K562 (cell line): Measurements from ENCODE around the gene UBQLNL. TPM values are rescaled to one million over a fixed set of nuclear protein-coding genes. Genes with fewer than 3 reads are reported as not detected.
A peak's percentile ranks its signal among the peaks of the same experiment; 100 is the strongest.

Source experiments
- AFF4 ChIP-seq: sonication (generic); formaldehyde crosslinking; IDR thresholded peaks from 2 replicates; pipeline ENCODE4 v1.8.0; 2023; ENCODE audit warnings: mild to moderate bottlenecking, missing genetic modification reagents
- ATF1 ChIP-seq, 2 experiments: fragments of 450-650 bp in 1 of 2; IDR thresholded peaks; 2 replicates each; pipeline ENCODE4 v1.6.1; 2016; ENCODE audit warnings: missing compliant biosample characterization in 1 of 2, missing genetic modification characterization in 1 of 2
- CREB3L1 ChIP-seq: fragments of 450-650 bp; IDR thresholded peaks from 2 replicates; pipeline ENCODE4 v1.6.1; 2014; ENCODE audit warnings: low read depth, mild to moderate bottlenecking, moderate library complexity, borderline replicate concordance
- RBM22 ChIP-seq: fragments of 200-400 bp; formaldehyde crosslinking; IDR thresholded peaks from 2 replicates; pipeline ENCODE4 v1.6.1; 2018; ENCODE audit warnings: low read length, low read depth; ENCODE audit not compliant: poor library complexity, severe bottlenecking
- ZC3H4 ChIP-seq: sonication (generic); formaldehyde crosslinking; IDR thresholded peaks from 2 replicates; pipeline ENCODE4 v1.9.0; 2021; ENCODE audit warnings: missing genetic modification reagents, borderline replicate concordance
- ZNF444 ChIP-seq: fragments of 250-450 bp; sonication (Bioruptor Pico); IDR thresholded peaks from 2 replicates; pipeline ENCODE4 v1.4.0; 2020; ENCODE audit warnings: mild to moderate bottlenecking, moderate library complexity
- ZNF589 ChIP-seq: fragments of 200-800 bp; sonication (Bioruptor generic); IDR thresholded peaks from 2 replicates; pipeline ENCODE4 v1.6.1; 2016; ENCODE audit warnings: low read depth, missing genetic modification characterization, missing compliant biosample characterization
- ZNF668 ChIP-seq: fragments of 250-450 bp; sonication (Bioruptor Pico); IDR thresholded peaks from 2 replicates; pipeline ENCODE4 v1.8.0; 2022; ENCODE audit warnings: mild to moderate bottlenecking, inconsistent platforms
- polyA plus RNA-seq, 8 experiments: library from polyadenylated mRNA; depleted of rRNA in 4 of 8; stranded (reverse) in 5 of 8; unstranded in 3 of 8; fragments of >200 nt; fragmentation: Nextera tagmentation in 2 of 8; fragmentation: Illumina TruSeq in 1 of 8; extraction: Ambion mirVana in 2 of 8; extraction: Trizol in 1 of 8; gene quantifications; 2 replicates each; pipeline versions ENCODE4 v1.2.1 to v1.2.3, GENCODE V29; 2011 to 2014; ENCODE audit warnings: inconsistent platforms in 1 of 8, missing spikeins in 1 of 8
- total RNA-seq, 7 experiments: library from RNA; depleted of rRNA in 6 of 7; stranded (reverse); fragments of >200 nt in 6 of 7; fragmentation: Illumina TruSeq in 2 of 7; extraction: Trizol in 2 of 7; gene quantifications; 2 replicates each; pipeline versions ENCODE4 v1.2.1 to v1.2.3, GENCODE V29; 2011 to 2021; ENCODE audit warnings: low replicate concordance in 1 of 7
- TF ChIP-seq, protein P1 (sequence below): sonication (generic); formaldehyde crosslinking; IDR thresholded peaks from 2 replicates; pipeline ENCODE4 v1.8.0; 2023; ENCODE audit warnings: missing genetic modification reagents, mild to moderate bottlenecking, borderline replicate concordance

Gene UBQLNL
- total and polyA plus RNA-seq, 9 of the 15 experiments (the other 6 are each of a cell fraction or from before 2014, with no cell fraction given): 0.07 to 0.27 (median 0.14) TPM

GRCh38 chr11:5509803-5510202 lies 6.7 kb downstream of the UBQLNL start, which contains the start of gene UBQLN3 (continued):
- TF ChIP-seq AFF4 (CRISPR knock-in tag): no peak
- TF ChIP-seq CREB3L1: no peak
- no peak for TF ChIP-seq ATF1 (CRISPR knock-in tag; IDR thresholded peaks at IDR 0.05)
- TF ChIP-seq ATF1 (tag; IDR thresholded peaks at IDR 0.05): peak; percentile 73
- no peak for TF ChIP-seq ZNF589 (CRISPR knock-in tag)
- TF ChIP-seq ZC3H4 (CRISPR knock-in tag): no peak
- TF ChIP-seq ZNF444 (CRISPR knock-in tag): no peak
- TF ChIP-seq RBM22: no peak
- TF ChIP-seq, protein P1, sequence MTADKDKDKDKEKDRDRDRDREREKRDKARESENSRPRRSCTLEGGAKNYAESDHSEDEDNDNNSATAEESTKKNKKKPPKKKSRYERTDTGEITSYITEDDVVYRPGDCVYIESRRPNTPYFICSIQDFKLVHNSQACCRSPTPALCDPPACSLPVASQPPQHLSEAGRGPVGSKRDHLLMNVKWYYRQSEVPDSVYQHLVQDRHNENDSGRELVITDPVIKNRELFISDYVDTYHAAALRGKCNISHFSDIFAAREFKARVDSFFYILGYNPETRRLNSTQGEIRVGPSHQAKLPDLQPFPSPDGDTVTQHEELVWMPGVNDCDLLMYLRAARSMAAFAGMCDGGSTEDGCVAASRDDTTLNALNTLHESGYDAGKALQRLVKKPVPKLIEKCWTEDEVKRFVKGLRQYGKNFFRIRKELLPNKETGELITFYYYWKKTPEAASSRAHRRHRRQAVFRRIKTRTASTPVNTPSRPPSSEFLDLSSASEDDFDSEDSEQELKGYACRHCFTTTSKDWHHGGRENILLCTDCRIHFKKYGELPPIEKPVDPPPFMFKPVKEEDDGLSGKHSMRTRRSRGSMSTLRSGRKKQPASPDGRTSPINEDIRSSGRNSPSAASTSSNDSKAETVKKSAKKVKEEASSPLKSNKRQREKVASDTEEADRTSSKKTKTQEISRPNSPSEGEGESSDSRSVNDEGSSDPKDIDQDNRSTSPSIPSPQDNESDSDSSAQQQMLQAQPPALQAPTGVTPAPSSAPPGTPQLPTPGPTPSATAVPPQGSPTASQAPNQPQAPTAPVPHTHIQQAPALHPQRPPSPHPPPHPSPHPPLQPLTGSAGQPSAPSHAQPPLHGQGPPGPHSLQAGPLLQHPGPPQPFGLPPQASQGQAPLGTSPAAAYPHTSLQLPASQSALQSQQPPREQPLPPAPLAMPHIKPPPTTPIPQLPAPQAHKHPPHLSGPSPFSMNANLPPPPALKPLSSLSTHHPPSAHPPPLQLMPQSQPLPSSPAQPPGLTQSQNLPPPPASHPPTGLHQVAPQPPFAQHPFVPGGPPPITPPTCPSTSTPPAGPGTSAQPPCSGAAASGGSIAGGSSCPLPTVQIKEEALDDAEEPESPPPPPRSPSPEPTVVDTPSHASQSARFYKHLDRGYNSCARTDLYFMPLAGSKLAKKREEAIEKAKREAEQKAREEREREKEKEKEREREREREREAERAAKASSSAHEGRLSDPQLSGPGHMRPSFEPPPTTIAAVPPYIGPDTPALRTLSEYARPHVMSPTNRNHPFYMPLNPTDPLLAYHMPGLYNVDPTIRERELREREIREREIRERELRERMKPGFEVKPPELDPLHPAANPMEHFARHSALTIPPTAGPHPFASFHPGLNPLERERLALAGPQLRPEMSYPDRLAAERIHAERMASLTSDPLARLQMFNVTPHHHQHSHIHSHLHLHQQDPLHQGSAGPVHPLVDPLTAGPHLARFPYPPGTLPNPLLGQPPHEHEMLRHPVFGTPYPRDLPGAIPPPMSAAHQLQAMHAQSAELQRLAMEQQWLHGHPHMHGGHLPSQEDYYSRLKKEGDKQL (CRISPR knock-in tag): no peak
- TF ChIP-seq ZNF668 (CRISPR knock-in tag): no peak
